ENCODE data around the gene ADIPOR2.
"Not testable (repeated sequence)": the region's sequence is repeated elsewhere in the genome, so short reads cannot be mapped to it uniquely, and the experiment has no call there.

The ADIPOR2 gene

GRCh38 chr12:1705774-1706631, 15.1 kb downstream of the ADIPOR2 start:
- no peak for DNase-seq

- DNase-seq = no peak
These were observed 15.7 kb downstream of the ADIPOR2 start for GRCh38 chr12:1706632-1706980.

DNA sequence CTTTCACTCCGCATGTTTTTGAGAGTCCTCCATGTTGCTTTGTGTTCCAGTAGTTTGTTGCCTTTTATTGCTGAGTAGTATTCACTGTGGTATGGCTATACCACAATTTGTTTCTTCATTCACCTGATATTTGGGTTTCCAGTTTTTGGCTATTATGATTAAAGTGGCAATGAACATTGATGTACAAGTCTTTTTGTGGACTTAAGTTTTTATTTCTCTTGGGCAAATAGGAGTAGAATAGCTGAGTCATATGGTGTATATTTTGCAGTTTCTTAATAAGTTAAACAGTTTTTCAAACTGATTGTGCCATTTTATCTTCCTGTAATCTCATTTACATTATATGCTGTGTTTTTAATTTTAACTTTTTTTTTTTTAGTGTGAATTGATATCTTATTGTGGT, 16.2 kb downstream of the ADIPOR2 start:
- no peak for DNase-seq

DNA sequence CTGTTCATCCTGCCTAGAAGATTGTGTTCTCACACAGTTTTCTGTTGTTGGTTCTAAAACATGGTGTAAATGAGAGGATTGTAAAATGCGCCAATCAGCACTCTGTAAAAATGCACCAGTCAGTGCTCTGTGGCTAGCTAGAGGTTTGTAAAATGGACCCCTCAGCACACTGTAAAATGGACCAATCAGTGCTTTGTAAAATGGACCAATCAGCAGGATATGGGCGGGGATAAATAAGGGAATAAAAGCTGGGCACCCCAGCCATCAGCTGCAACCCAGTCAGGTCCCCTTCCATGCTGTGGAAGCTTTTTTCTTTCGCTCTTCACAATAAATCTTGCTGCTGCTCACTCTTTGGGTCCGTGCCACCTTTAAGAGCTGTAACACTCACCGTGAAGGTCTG, 19.1 kb downstream of the ADIPOR2 start:
- not testable (repeated sequence) for DNase-seq

DNA sequence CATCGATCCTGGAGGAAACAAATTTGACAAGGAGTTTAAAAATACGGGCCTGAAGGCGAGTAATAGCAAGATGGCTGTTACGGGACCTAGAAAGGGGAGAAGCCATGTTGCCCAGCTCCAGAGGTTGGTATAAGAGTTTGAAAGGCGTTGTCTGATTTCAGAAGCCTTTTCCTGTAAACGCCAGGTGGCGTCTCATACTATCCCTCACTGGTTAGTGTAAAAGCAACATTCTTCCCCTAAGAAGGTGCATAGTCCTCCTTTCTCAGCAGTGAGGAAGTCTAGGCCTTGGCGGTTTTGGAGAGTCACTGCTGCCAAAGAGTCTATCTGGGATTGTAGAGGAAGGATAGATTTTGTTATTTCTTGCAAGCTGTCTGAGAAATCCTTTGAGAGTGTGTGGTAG, 20.0 kb downstream of the ADIPOR2 start:
- DNase-seq = not testable (repeated sequence)

DNA sequence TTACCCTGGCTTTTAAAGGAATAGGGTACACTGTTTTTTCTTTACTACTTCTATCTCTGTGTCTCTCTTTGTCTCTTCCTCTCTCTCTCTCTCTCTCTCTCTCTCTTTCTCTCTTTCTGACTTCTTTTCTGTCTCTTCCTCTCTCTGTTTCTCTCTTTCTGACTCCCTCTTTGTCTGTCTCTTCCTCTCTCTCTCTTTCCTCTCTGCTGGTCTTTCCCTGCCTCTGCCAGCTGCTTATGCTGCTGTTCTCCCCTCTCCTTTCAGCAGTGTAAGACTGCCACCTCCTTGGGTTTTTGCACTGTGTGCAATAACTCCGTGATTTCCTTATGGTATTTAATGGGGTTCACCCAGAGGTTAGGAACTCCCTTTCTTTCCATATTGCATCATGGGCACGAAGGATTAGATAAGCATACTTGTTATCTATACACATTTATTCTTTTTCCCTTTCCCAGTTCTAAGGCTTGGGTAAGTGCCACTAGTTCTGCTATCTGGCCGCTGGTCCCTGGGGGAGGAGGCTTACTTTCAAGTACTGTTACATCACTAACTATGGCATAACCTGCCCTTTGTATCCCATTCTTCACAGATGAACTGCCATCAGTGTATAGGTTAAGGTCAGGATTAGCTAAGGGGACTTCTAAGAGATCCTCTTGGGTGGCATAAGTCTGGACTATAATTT, 20.8 kb downstream of the ADIPOR2 start:
- not testable (repeated sequence) for DNase-seq

DNA sequence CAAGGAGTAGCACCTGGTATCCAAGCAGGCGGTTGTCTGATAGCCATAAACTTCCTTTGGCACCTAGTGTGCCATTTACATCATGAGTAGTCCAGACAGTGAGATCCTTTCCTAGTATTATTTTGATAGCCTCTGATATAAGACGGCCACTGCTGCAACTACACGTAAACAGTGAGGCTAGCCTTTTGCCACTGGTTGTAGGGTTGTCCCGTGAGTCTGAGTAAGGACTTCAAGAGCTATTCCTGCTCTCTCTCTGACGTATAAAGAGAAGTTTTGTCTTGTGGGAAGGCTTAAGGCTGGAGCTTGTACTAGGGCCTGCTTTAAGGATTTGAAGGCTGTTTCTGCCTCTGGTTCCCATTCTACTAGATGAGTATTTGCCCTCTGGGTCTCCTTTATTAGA, 21.4 kb downstream of the ADIPOR2 start:
- not testable (repeated sequence) for DNase-seq

- not testable (repeated sequence) for DNase-seq
These were observed 22.0 kb downstream of the ADIPOR2 start for GRCh38 chr12:1712852-1713251.

DNA sequence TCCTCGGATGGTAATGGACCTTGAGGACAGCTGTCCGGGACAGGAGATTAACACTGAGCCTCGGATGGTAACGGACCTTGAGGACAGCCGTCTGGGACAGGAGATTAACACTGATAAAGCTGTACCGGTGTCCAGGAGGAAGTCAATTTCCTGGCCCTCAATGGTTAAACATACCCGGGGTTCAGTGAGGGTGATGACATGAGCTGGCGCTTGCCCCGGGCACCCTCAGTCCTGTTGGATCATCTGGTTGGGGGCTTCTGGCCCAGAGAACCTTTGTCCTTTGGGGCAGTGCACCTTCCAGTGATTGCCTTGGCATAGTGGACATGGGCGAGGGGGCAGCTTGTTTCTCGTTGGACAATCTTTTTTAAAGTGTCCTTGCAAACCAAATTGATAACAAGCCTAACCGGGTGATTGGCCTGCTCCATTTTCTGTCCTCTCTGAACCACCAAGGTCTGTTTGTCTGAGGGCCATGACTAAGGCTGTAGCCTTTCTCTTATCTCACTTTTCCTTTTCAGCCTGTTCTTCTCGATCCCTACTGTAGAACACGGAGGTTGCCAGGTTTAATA, 23.0 kb downstream of the ADIPOR2 start:
- not testable (repeated sequence) for DNase-seq

DNA sequence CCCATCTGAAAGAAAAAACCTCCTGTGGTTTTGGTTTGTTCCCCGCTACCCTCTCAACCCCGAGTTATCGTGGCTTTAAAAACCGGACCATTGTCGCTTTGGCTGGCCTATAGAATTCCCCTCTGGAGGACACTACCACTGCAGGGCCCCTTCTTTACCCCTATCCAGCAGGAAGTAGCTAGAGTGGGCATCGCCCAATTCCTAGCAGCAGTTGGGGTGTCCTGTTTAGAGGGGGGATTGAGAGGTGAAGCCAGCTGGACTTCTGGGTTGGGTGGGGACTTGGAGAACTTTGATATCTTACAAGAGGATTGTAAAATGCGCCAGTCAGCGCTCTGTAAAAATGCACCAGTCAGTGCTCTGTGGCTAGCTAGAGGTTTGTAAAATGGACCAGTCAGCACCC, 24.6 kb downstream of the ADIPOR2 start:
- not testable (repeated sequence) for DNase-seq

DNA sequence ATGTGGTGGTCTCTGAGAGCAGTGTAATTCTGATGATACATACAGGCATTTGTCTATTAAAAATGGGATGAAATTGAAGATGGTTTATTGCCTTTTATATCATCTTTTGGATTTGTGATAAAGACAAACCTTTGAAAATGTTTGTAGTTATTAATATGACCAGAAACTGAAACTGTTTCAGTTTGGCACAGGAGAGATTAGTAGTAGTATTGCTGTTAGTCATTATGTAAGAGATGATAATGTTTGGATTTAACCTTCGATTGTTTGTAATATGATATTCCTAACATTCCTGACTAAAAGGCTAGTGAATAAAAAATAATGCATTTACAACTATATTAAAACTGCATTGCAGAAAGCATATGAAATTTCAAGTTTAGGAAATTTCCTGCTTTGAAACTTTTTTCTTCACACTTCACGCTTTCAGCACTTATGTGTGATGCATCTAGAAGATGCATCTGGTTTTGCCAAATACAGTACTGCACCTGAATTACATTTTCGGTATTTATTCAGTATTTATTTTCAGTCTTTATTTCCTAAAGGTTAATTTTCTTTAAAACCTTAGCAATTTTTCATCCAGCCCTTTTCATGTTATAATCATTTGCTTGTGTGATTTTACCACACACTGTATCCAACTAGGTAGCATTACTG, 25.5 kb downstream of the ADIPOR2 start:
- no peak for DNase-seq

GRCh38 chr12:1716911-1717310, 26.0 kb downstream of the ADIPOR2 start:
- DNase-seq = no peak

GRCh38 chr12:1719139-1719538, 28.3 kb downstream of the ADIPOR2 start:
- no peak for DNase-seq

DNA sequence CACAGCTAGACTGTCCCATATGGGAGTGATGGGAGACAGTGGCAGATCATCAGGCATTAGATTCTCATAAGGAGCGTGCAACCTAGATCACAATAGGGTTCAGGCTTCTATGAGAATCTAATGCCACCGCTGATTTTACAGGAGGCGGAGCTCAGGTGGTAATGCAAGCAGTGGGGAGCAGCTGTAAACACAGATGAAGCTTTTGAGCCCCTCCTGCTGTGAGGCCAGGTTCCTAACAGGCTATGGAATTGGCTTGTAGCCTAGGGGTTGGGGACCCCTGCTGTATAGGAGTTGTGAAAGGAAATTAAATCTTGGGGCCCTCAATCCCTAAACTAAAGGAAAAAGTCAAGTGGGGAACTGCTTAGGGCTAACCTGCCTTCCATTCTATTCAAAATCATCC, 29.6 kb downstream of the ADIPOR2 start:
- no peak for DNase-seq

DNA sequence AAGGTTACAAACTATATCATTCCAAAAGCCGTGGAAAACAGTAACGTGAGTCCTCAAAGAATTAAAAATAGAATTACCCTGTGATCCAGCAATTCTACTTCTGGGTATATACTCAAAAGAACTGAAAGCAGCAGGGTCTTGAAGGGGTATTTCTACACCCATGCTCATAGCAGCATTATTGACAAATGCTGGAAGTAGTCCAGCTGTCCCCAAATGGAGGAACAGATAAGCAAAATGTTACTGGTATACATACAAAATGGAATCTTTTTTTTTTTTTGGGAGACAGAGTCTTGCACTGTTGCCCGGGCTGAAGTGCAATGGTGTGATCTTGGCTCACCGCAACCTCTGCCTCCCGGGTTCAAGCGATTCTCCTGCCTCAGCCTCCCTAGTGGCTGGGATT, 32.9 kb downstream of the ADIPOR2 start:
- DNase-seq = no peak

- no peak for DNase-seq
These were observed 33.4 kb downstream of the ADIPOR2 start for GRCh38 chr12:1724250-1724649.

- no peak for DNase-seq
These were observed 35.9 kb downstream of the ADIPOR2 start for GRCh38 chr12:1726753-1727152.

DNA sequence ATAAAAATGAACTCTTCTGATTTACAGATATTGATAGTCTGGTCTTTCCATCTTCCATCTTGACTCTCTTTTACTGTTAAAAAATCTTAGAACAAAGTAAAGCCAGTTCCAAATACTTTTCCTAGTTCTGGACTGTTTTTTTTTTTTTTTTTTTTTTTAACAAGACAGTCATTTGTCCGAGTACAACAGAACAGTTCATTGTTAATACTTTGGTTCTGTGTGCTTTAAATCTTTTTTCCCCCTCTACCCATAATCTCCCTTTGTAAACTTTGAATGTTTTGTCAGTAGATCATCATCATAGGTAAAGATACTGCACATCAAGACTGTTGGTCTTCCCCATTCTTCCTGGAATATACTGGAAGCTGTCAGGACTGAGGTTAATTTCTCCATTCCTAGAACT, 38.0 kb downstream of the ADIPOR2 start:
- no peak for DNase-seq

- no peak for DNase-seq
These were observed 40.3 kb downstream of the ADIPOR2 start for GRCh38 chr12:1731019-1731687.

DNA sequence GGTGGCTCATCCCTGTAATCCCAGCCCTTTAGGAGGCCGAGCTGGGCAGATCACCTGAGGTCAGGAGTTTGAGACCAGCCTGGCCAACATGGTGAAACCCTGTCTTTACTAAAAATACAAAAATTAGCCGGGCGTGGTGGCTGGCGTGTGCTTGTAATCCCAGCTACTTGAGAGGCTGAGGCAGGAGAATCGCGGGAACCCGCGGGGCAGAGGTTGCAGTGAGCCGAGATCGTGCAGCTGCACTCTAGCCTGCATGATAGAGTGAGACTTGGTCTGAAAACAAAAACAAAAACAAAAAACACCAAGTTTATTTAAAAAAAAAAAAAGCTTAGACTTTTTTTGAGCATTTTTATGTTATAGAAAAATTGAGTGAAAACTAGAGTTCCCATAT, 40.8 kb downstream of the ADIPOR2 start:
- DNase-seq = not testable (repeated sequence)

DNA sequence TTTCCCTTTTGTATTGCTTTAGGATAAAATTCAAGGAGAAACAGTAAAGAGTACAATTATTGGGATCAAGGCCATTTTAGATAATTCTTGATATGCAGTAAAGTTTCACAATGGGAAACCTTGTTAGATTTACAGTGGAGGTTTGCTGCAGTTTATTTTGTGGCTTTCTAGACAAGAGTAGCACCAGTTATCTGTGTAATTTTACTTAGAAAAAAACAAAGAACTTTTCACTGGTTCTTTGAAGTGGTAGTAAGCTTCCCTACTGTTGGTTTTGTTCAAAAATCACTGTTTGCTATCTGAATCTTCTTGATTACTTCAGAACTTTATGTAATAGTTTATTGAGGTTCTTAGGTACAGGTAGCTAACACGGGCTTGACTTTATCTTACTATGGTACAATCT, 42.0 kb downstream of the ADIPOR2 start:
- no peak for DNase-seq

- not testable (repeated sequence) for DNase-seq
These were observed 42.8 kb downstream of the ADIPOR2 start for GRCh38 chr12:1733712-1734111.
